ENCODE measurements around the gene SMG9. TPM values are rescaled to one million over a fixed set of nuclear protein-coding genes. Genes with fewer than 3 reads are reported as not detected.
A peak's percentile ranks its signal among the peaks of the same experiment; 100 is the strongest.

SMG9 gene
- total RNA-seq, 1 experiment from 2014 or later, result 18.3 TPM

- in situ Hi-C loops (cut with HindIII; ENCODE audit: low sequenced_read_pairs), result no loop called here
- no peak for DNase-seq (ENCODE audit: low spot score)
Observed at GRCh38 chr19:43731346-43731745, 23.4 kb downstream of the SMG9 start.

- DNase-seq (ENCODE audit: low spot score), result no peak
- in situ Hi-C loops (cut with HindIII; ENCODE audit: low sequenced_read_pairs), result no loop called here
Observed at GRCh38 chr19:43729919-43730318, 24.8 kb downstream of the SMG9 start.

- DNase-seq (ENCODE audit: low spot score), result no peak
- in situ Hi-C loops (cut with HindIII; ENCODE audit: low sequenced_read_pairs), result no loop called here
Observed at GRCh38 chr19:43727593-43727853, 27.2 kb downstream of the SMG9 start.

- DNase-seq (ENCODE audit: low spot score), result peak; percentile 65
Observed at GRCh38 chr19:43726736-43727592, 27.8 kb downstream of the SMG9 start.

GRCh38 chr19:43725468-43725867 is 29.3 kb downstream of the SMG9 start:
- no peak for DNase-seq (ENCODE audit: low spot score)
- in situ Hi-C loops (cut with HindIII; ENCODE audit: low sequenced_read_pairs), result no loop called here

More at GRCh38 chr19:43726736-43727592, 27.8 kb downstream of the SMG9 start:
- in situ Hi-C loops (cut with HindIII; ENCODE audit: low sequenced_read_pairs), result no loop called here

GRCh38 chr19:43724896-43725295 is 29.9 kb downstream of the SMG9 start:
- in situ Hi-C loops (cut with HindIII; ENCODE audit: low sequenced_read_pairs), result no loop called here
- DNase-seq (ENCODE audit: low spot score), result no peak

GRCh38 chr19:43723588-43723987 is 31.2 kb downstream of the SMG9 start:
- in situ Hi-C loops (cut with HindIII; ENCODE audit: low sequenced_read_pairs), result no loop called here
- no peak for DNase-seq (ENCODE audit: low spot score)

- in situ Hi-C loops (cut with HindIII; ENCODE audit: low sequenced_read_pairs), result no loop called here
- no peak for DNase-seq (ENCODE audit: low spot score)
Observed at GRCh38 chr19:43721469-43722048, 33.2 kb downstream of the SMG9 start.

- in situ Hi-C loops (cut with HindIII; ENCODE audit: low sequenced_read_pairs), result no loop called here
- DNase-seq (ENCODE audit: low spot score), result no peak
Observed at GRCh38 chr19:43720936-43721335, 33.8 kb downstream of the SMG9 start.

- in situ Hi-C loops (cut with HindIII; ENCODE audit: low sequenced_read_pairs), result no loop called here
- no peak for DNase-seq (ENCODE audit: low spot score)
Observed at GRCh38 chr19:43719918-43720317, 34.8 kb downstream of the SMG9 start.

GRCh38 chr19:43719378-43719868 is 35.3 kb downstream of the SMG9 start:
- in situ Hi-C loops (cut with HindIII; ENCODE audit: low sequenced_read_pairs), result no loop called here
- DNase-seq (ENCODE audit: low spot score), result no peak

GRCh38 chr19:43718627-43719377 is 36.0 kb downstream of the SMG9 start:
- in situ Hi-C loops (cut with HindIII; ENCODE audit: low sequenced_read_pairs), result no loop called here
- no peak for DNase-seq (ENCODE audit: low spot score)

- in situ Hi-C loops (cut with HindIII; ENCODE audit: low sequenced_read_pairs), result no loop called here
Observed at GRCh38 chr19:43715776-43716175, 39.0 kb downstream of the SMG9 start, which contains the start of gene IRGC. Gene IRGC, plus strand, starts transcription at chr19:43716076. Its CDS starts 2,483 bp downstream, at chr19:43718559.

GRCh38 chr19:43713208-43713607 is 41.6 kb downstream of the SMG9 start:
- DNase-seq (ENCODE audit: low spot score), result no peak
- in situ Hi-C loops (cut with HindIII; ENCODE audit: low sequenced_read_pairs), result no loop called here

More at GRCh38 chr19:43715776-43716175, 39.0 kb downstream of the SMG9 start, which contains the start of gene IRGC:
- no peak for DNase-seq (ENCODE audit: low spot score)

GRCh38 chr19:43711751-43712355 is 42.9 kb downstream of the SMG9 start:
- in situ Hi-C loops (cut with HindIII; ENCODE audit: low sequenced_read_pairs), result no loop called here
- no peak for DNase-seq (ENCODE audit: low spot score)

- DNase-seq (ENCODE audit: low spot score), result no peak
Observed at GRCh38 chr19:43708716-43709115, 46.0 kb downstream of the SMG9 start.

GRCh38 chr19:43707158-43707712 is 47.5 kb downstream of the SMG9 start:
- no peak for DNase-seq (ENCODE audit: low spot score)
- in situ Hi-C loops (cut with HindIII; ENCODE audit: low sequenced_read_pairs), result no loop called here

More at GRCh38 chr19:43708716-43709115, 46.0 kb downstream of the SMG9 start:
- in situ Hi-C loops (cut with HindIII; ENCODE audit: low sequenced_read_pairs), result no loop called here

- in situ Hi-C loops (cut with HindIII; ENCODE audit: low sequenced_read_pairs), result no loop called here
- no peak for DNase-seq (ENCODE audit: low spot score)
Observed at GRCh38 chr19:43705729-43706128, 49.0 kb downstream of the SMG9 start.

GRCh38 chr19:43704002-43704705 is 50.6 kb downstream of the SMG9 start:
- in situ Hi-C loops (cut with HindIII; ENCODE audit: low sequenced_read_pairs), result no loop called here
- DNase-seq (ENCODE audit: low spot score), result no peak
